Tibial nerve (tissue), 4 donors: Measurements from ENCODE around the gene SLC39A11.

Experiments
- CTCF ChIP-seq, 5 experiments: fragments of 200-600 bp in 3 of 5; fragments of 450-650 bp in 2 of 5; sonication (generic) in 3 of 5; IDR thresholded peaks; one replicate each; pipeline ENCODE4 v1.5.1; 2016 to 2019; ENCODE audit warnings: antibody characterized with exemption in 5 of 5, mild to moderate bottlenecking in 3 of 5, moderate library complexity in 2 of 5
- EP300 ChIP-seq, 2 donors: sonication (generic); formaldehyde crosslinking; IDR thresholded peaks; one replicate each; pipeline ENCODE4 v1.6.1; 2017; ENCODE audit warnings: antibody characterized with exemption in 2 of 2, mild to moderate bottlenecking in 1 of 2
- POLR2A ChIP-seq, 2 donors: fragments of 450-650 bp; IDR thresholded peaks; one replicate each; pipeline ENCODE4 v1.6.1; 2017; ENCODE audit warnings: antibody characterized with exemption in 2 of 2, mild to moderate bottlenecking in 2 of 2, moderate library complexity in 2 of 2

- TF ChIP-seq CTCF (IDR thresholded peaks at IDR 0.05) (no peak), EP300 (IDR thresholded peaks at IDR 0.05) (no peak), POLR2A (IDR thresholded peaks at IDR 0.05) (no peak)
Observed at GRCh38 chr17:72875361-72875760, 217.1 kb downstream of the SLC39A11 start.
